PC-9 (cell line): ENCODE data around the gene TMEM231. TPM values are rescaled to one million over a fixed set of nuclear protein-coding genes. Genes with fewer than 3 reads are reported as not detected.

Experiments
- BruUV-seq: library from RNA; stranded (reverse); fragments of 400-500 nt; replicated peaks from 2 replicates; lab custom pipeline; 2021; lab: Mats Ljungman, UMichigan
- CTCF ChIA-PET: fragments of 300-600 bp; sonication (Branson Sonifier 250); formaldehyde crosslinking; loops from one replicate; lab custom pipeline; 2022; ENCODE audit warnings: antibody characterized with exemption; lab: Charles Lee
- POLR2A ChIA-PET: fragments of 300-600 bp; sonication (Branson Sonifier 250); formaldehyde crosslinking; loops from one replicate; lab custom pipeline; 2022; ENCODE audit warnings: antibody characterized with exemption; ENCODE audit not compliant: unreplicated experiment; lab: Charles Lee
- DNase-seq, 2 experiments: peaks; one replicate each; pipeline versions ENCODE4 v3.0.0 to v3.0.0-alpha.2; 2015 to 2022; ENCODE audit warnings: mixed read lengths in 1 of 2
- H2AFZ ChIP-seq: fragments of 200-600 bp; sonication (generic); 2 replicates; pipeline ENCODE4 v1.8.1; 2017; ENCODE audit warnings: antibody characterized with exemption
- H3F3A ChIP-seq: fragments of 200-600 bp; sonication (generic); 2 replicates; pipeline ENCODE4 v1.8.1; 2017; ENCODE audit warnings: antibody characterized with exemption, mild to moderate bottlenecking, low read depth; ENCODE audit not compliant: insufficient read depth
- H3K27ac ChIP-seq: fragments of 200-600 bp; sonication (generic); 2 replicates; pipeline ENCODE4 v1.6.1; 2016; ENCODE audit warnings: mixed run types
- H3K27me3 ChIP-seq: fragments of 200-600 bp; sonication (generic); 2 replicates; pipeline ENCODE4 v1.6.1; 2016; ENCODE audit warnings: low read depth, mixed run types; ENCODE audit not compliant: insufficient read depth
- H3K36me3 ChIP-seq: fragments of 200-600 bp; sonication (generic); 2 replicates; pipeline ENCODE4 v1.6.1; 2016; ENCODE audit warnings: low read depth, mixed run types
- H3K4me1 ChIP-seq: fragments of 200-600 bp; sonication (generic); replicated peaks from 2 replicates; pipeline ENCODE4 v1.6.1; 2016; ENCODE audit warnings: mixed run types; ENCODE audit not compliant: insufficient read depth
- H3K4me2 ChIP-seq: fragments of 200-600 bp; sonication (generic); 2 replicates; pipeline ENCODE4 v1.6.1; 2017; ENCODE audit warnings: mixed run types
- H3K4me3 ChIP-seq: fragments of 200-600 bp; sonication (generic); 2 replicates; pipeline ENCODE4 v1.6.1; 2016; ENCODE audit warnings: mixed run types
- H3K79me2 ChIP-seq: fragments of 200-600 bp; sonication (generic); 2 replicates; pipeline ENCODE4 v1.6.1; 2017; ENCODE audit warnings: low read depth, mixed run types
- H3K9me2 ChIP-seq: fragments of 200-600 bp; sonication (generic); 2 replicates; pipeline ENCODE4 v1.8.1; 2017; ENCODE audit warnings: mild to moderate bottlenecking; ENCODE audit not compliant: insufficient read depth
- H3K9me3 ChIP-seq: fragments of 200-600 bp; sonication (generic); 2 replicates; pipeline ENCODE4 v1.8.1; 2016; ENCODE audit warnings: low read depth; ENCODE audit not compliant: insufficient read depth
- H4K20me1 ChIP-seq: fragments of 200-600 bp; sonication (generic); 2 replicates; pipeline ENCODE4 v1.8.1; 2017; ENCODE audit not compliant: insufficient read depth
- CTCF ChIP-seq: fragments of 200-600 bp; sonication (generic); conservative IDR thresholded peaks from 2 replicates; pipeline ENCODE4 v1.6.1; 2017; ENCODE audit warnings: mixed run types, antibody characterized with exemption, mild to moderate bottlenecking, moderate library complexity
- EZH2 ChIP-seq: fragments of 200-600 bp; sonication (generic); IDR thresholded peaks from 2 replicates; pipeline ENCODE4 v1.8.0; 2017; ENCODE audit warnings: antibody characterized with exemption, low read depth
- intact Hi-C: fragments of 100-400 bp; cut with micrococcal nuclease; formaldehyde crosslinking; loops from one replicate; pipeline ENCODE4 v1.10.0; 2022; ENCODE audit not compliant: unreplicated experiment
- total RNA-seq: library from RNA; stranded (reverse); gene quantifications from 2 replicates; pipeline ENCODE4 v1.2.3, GENCODE V29; 2021

TMEM231 gene
- total RNA-seq, 1 experiment from 2014 or later = 18.8 TPM

- intact Hi-C loops = loop anchor here (2.0 kb wide), 2 partner anchors 51 to 55 kb away; partner anchors contain the start of gene ADAT1
- Histone ChIP-seq H3K4me3 (no peak overlapping the region), H3F3A (peaks cover 13% of the 10 kb centered on the region; the same call in 1 of the 2 replicates), H4K20me1 (peaks cover 14% of the 10 kb centered on the region), H3K9me3 (no peaks in the 10 kb centered on the region), H3K9me2 (no peaks in the 10 kb centered on the region), H3K79me2 (peaks cover 25% of the 10 kb centered on the region), H3K36me3 (peaks cover 32% of the 10 kb centered on the region), H2AFZ (no peak overlapping the region), H3K27ac (no peak overlapping the region), H3K27me3 (no peaks in the 10 kb centered on the region), H3K4me1 (peaks cover 17% of the 10 kb centered on the region; the same call in 1 of the 2 replicates), H3K4me2 (peak overlapping the region; percentile 99; the same call in 1 of the 2 replicates)
- BruUV-seq = no TSS peak
- TF ChIP-seq EZH2 (no peak), CTCF (no peak)
- CTCF ChIA-PET = no interaction called here
- POLR2A ChIA-PET = no interaction called here
- no peak for DNase-seq
Measured at GRCh38 chr16:75567911-75568310, 11.9 kb upstream of the TMEM231 start.

GRCh38 chr16:75566758-75567255 is 10.8 kb upstream of the TMEM231 start:
- peak in 1 of 2 experiments; percentile 4 for DNase-seq
- ChIA-PET POLR2A (interaction anchor here (0.5 kb wide), 1 partner anchor 84 kb away, joined by 3 read pairs; no protein-coding TSS in a partner anchor), CTCF (no interaction called here)
- intact Hi-C loops = loop anchor here (1.0 to 2.0 kb wide), 3 partner anchors 50 to 96 kb away; partner anchors contain the start of gene ADAT1
- Histone ChIP-seq H3K9me3 (no peaks in the 10 kb centered on the region), H3K27me3 (no peaks in the 10 kb centered on the region), H2AFZ (peak overlapping the region; percentile 90), H3K9me2 (no peaks in the 10 kb centered on the region), H3F3A (peaks cover 13% of the 10 kb centered on the region; the same call in 1 of the 2 replicates), H3K79me2 (peaks cover 25% of the 10 kb centered on the region), H3K4me2 (peak overlapping the region; percentile 99), H4K20me1 (peaks cover 9% of the 10 kb centered on the region; the same call in 1 of the 2 replicates), H3K4me1 (peaks cover 17% of the 10 kb centered on the region; the same call in 1 of the 2 replicates), H3K4me3 (peak overlapping the region; percentile 94), H3K27ac (no peak overlapping the region), H3K36me3 (peaks cover 28% of the 10 kb centered on the region)
- TF ChIP-seq CTCF (no peak), EZH2 (no peak)
- no TSS peak for BruUV-seq

GRCh38 chr16:75566040-75566757 is 10.1 kb upstream of the TMEM231 start, which contains the start of gene GABARAPL2:
Gene GABARAPL2, plus strand, starts transcription at chr16:75566379. Its CDS starts 108 bp downstream, at chr16:75566487.
- Histone ChIP-seq H3F3A (peaks cover 13% of the 10 kb centered on the region; the same call in 1 of the 2 replicates), H3K27ac (no peak within 1 kb of the TSS), H3K9me3 (no peaks in the 10 kb centered on the region), H2AFZ (peak within 1 kb of the TSS; percentile 90), H3K79me2 (peaks cover 25% of the 10 kb centered on the region), H4K20me1 (peaks cover 9% of the 10 kb centered on the region; the same call in 1 of the 2 replicates), H3K9me2 (no peaks in the 10 kb centered on the region), H3K36me3 (peaks cover 28% of the 10 kb centered on the region), H3K4me3 (peak within 1 kb of the TSS; percentile 94), H3K27me3 (no peaks in the 10 kb centered on the region), H3K4me2 (peak within 1 kb of the TSS; percentile 99), H3K4me1 (peaks cover 17% of the 10 kb centered on the region; the same call in 1 of the 2 replicates)
- no TSS peak for BruUV-seq
- ChIA-PET CTCF (interaction anchor here (2.5 kb wide), 1 partner anchor 49 kb away, joined by 12 read pairs; no protein-coding TSS in a partner anchor), POLR2A (interaction anchor here (0.5 kb wide), 1 partner anchor 83 kb away, joined by 3 read pairs; no protein-coding TSS in a partner anchor)
- TF ChIP-seq EZH2 = no peak
- TF ChIP-seq CTCF = no peak
- peak; percentile 57 to 82 for DNase-seq
- intact Hi-C loops = loop anchor here (1.0 to 2.0 kb wide), 3 partner anchors 49 to 95 kb away; partner anchors contain the start of gene ADAT1
